Stimulated activated CD8-positive, alpha-beta memory T cell treated with anti-CD3 and anti-CD28 coated beads, Interleukin-4, amount 100 ng/mL, for 48 hours (primary cell): ENCODE measurements around the gene EBF4.
"Not testable (repeated sequence)": the region's sequence is repeated elsewhere in the genome, so short reads cannot be mapped to it uniquely, and the experiment has no call there.

Source experiments
- DNase-seq: peaks from one replicate; pipeline ENCODE4 v3.0.0-alpha.2; 2020

The EBF4 gene

GRCh38 chr20:2798095-2798805 lies 105.7 kb downstream of the EBF4 start:
- DNase-seq, result no peak

- no peak for DNase-seq
Measured at GRCh38 chr20:2798814-2799213, 106.2 kb downstream of the EBF4 start.

DNA sequence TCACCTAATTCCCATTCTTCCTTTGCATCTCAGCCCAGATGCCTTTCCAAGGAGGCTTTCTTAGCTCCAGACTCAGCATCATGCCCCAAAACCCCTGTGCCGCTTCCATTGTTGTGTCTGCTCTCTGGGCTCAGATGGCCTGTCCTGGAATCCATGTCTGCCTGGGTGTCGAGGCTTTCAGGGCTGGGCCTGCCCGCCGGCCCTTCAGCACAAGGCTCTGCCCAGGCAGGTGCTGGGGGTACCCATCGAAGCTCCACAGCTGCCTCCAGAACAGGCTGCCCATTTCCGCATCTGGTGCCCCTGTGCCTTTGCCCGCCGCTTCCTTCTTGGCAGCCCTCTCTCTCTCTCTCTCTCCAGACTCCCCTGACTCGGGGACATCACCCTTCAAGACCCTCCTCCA lies 106.7 kb downstream of the EBF4 start:
- no peak for DNase-seq

DNA sequence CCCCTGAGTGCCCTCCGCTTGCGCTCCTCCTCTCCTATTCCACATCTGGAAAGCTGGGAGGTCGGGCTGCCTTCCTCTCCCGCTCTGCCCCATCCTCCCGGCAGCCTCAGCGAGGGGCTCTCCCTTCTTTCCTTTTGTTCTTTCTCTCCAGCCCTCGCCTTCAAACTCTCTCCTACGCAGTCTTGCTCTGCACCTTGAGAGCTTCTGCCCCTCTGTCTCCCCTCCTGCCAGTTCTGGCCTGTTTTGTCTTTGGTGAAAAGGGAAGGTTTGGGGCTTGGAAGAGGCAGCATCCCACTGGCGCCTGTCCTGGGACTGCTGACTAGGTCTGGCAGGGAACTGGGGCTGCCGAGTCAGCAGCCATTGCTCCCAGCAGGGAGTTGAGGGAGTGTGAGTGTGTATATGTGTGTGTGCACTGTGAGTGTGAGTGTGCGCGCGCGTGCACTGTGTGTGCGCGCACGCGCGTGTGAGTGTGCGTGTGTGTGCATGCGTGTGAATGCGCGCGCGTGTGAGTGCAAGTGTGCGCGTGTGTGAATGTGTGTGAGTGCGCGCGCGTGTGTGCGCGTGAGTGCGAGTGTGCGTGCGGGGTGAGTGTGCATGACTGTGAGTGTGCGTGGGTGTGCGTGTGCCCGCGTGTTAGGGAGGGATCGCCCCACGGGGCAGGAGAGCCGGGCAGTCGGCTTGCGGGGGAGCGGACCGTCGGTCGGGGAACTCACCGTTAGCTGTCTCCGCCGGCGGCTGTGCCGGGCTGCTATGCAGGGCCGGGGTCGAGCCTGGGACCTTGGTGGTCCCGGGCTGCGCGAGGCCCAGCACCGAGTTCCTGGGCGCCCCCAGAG lies 107.3 kb downstream of the EBF4 start:
- no peak for DNase-seq

DNA sequence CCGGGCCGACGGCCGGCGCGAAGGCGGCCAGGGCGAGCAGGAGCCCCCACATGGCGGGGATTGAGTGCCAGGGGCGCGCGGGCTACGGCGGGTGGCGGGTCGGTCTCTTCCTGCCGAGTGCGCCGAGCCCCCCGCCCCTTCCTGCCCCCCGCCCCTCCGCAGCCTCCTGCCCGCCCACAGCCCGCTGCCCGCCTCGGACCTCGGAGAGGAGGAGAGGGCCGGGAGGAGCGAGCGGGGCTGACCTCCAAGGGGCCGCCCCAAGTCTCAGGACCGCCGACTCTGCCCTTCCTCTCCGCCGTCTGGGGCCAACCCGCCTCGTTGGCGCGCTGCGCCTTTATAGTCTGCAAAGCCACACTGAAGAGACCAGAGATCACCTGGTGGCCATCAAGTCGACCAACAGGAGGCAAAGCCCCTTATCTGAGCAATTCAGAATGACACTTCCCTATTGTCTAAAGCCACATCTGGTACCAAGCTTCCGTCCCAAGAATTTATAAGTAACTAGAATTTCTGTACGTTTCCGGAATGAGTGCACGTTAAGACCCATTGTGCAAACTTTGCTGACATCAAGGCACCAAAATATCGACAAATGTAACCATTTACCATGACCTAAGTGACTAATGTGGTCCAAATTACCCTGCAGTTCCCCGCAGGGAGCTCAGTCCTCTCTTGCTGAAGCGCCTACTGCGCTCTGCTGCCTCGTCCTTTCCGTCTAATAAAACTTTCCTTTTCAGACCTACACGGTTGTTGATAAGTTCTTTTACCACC lies 108.1 kb downstream of the EBF4 start, which contains the start of gene CPXM1:
TSS of gene CPXM1 (minus strand) at position 107 of the 765 bp plus-strand sequence. CDS start at position 52, 55 bp downstream.
- peak; percentile 54 for DNase-seq

- DNase-seq, result no peak
Measured at GRCh38 chr20:2801286-2801728, 108.7 kb downstream of the EBF4 start.

GRCh38 chr20:2804041-2804828 lies 111.7 kb downstream of the EBF4 start:
- DNase-seq, result no peak

- DNase-seq, result no peak
Measured at GRCh38 chr20:2804852-2805688, 112.5 kb downstream of the EBF4 start.

DNA sequence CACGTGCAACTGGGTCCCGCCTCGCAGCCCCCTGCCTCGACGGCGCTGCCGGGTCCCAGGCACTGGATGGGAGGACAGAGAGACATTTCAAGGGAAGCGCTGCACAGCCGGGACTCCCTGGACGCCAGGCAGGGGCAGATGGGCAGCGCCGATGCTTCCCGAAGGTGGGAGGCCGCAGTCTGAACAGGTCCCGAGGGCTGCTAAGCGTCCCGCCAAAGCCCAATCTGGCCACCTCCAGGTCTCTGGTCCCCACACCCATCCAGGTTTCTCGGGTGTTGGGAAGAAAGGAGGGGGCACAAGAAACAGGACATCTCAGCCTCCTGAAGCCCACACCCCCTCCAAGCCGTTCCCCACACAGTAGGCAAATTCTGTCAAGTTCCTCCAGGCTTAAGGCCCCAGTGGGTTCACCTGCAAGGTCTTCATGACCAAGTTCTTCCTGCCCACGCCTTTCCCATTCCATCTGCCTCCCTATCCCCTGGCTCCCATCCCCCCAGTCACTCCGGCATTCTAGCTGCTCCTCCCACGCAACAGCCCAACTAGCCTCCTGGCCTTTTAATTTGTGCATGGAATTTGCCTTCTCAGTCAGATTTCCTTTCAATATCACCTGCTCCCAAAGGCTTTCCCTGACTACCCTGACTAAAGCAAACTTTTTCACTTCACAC lies 113.2 kb downstream of the EBF4 start:
- no peak for DNase-seq

DNA sequence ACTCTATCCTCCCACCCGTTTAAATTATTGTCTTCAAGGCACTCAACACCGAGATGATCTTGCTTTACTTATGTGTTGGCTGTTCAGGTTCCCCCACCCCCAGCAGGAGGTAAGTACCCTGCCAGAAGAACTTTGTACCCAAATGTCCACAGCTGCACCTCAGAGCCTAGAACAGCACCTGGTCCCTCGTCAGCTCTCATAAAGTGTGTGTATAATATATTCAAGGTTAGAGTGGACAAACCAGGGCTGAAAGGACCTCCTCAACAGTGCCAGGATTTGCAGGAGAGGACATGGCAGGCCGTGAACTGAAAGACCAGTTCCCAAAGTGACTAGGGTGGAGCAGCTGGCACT lies 113.7 kb downstream of the EBF4 start:
- no peak for DNase-seq

GRCh38 chr20:2807019-2807418 lies 114.4 kb downstream of the EBF4 start:
- DNase-seq, result no peak

DNA sequence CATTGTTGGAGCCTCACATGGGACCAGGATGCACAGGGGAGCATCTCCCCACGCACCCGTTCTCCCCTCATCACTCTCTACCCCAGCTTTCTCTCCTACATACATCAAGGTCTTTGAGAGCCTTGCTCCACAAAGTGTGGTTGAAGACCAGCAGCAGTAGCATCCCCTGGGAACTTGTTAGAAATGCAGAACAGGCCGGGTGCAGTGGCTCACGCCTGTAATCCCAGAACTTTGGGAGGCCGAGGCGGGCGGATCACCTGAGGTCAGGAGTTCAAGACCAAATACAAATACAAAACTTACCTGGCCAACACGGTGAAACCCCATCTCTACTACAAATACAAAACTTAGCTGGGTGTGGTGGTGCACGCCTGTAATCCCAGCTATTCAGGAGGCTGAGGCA lies 115.3 kb downstream of the EBF4 start:
- DNase-seq, result not testable (repeated sequence)

- no peak for DNase-seq
Measured at GRCh38 chr20:2809690-2810089, 117.1 kb downstream of the EBF4 start.
